ENCODE data around the gene BEST1.

GRCh38 chr11:61952882-61953281, 2.7 kb downstream of the BEST1 start:
- TF ChIP-seq EZH2phosphoT487 (IDR thresholded peaks at IDR 0.05; ENCODE audit: low read length) (no peak), CTCF (IDR thresholded peaks at IDR 0.05; ENCODE audit: low read length) (no peak)
